Tibial nerve (tissue), 4 donors: ENCODE measurements around the gene NAP1L4.

Experiments
- EP300 ChIP-seq, 2 donors: sonication (generic); formaldehyde crosslinking; IDR thresholded peaks; one replicate each; pipeline ENCODE4 v1.6.1; 2017; ENCODE audit warnings: antibody characterized with exemption in 2 of 2, mild to moderate bottlenecking in 1 of 2
- POLR2A ChIP-seq, 2 donors: fragments of 450-650 bp; IDR thresholded peaks; one replicate each; pipeline ENCODE4 v1.6.1; 2017; ENCODE audit warnings: antibody characterized with exemption in 2 of 2, mild to moderate bottlenecking in 2 of 2, moderate library complexity in 2 of 2
- TF ChIP-seq, protein P1 (sequence below), 5 experiments: fragments of 200-600 bp in 3 of 5; fragments of 450-650 bp in 2 of 5; sonication (generic) in 3 of 5; IDR thresholded peaks; one replicate each; pipeline ENCODE4 v1.5.1; 2016 to 2019; ENCODE audit warnings: antibody characterized with exemption in 5 of 5, mild to moderate bottlenecking in 3 of 5, moderate library complexity in 2 of 5

DNA sequence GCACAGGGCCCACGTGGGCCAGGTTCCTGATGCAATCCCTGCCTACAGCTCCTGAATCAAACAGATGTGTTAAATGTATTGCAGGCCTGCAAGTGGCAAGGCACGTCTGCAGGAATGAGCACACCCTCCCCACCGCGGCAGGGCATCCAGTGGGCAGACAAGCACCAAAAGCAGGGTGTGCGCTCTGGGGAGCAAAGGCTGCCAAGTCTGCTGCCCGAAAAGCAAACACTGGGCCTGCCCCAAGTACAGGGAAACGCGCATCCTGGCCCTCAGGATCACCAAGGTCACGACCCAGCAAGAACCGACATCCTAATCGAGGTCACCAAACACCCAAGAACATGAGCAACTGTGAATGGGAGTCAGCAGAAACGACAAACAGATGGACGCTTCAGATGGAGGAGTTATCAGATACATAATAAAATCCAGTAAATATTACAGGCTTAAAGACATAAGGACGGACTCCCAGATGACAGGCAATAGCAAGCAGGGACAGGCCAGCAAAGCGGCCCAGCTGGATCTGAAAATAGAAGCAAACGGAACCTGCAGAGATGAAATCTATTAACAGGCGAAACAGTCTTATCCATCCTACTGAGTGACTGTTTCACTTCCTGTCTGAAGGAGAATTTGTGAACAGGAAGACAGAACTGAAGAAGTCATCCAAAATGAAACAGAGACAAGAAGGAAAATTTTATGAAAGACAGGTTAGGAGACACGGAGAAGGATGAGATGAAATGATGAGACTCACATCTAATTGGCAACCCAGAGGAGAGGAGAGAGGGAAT is 38.4 kb upstream of the NAP1L4 start:
- TF ChIP-seq, protein P1, sequence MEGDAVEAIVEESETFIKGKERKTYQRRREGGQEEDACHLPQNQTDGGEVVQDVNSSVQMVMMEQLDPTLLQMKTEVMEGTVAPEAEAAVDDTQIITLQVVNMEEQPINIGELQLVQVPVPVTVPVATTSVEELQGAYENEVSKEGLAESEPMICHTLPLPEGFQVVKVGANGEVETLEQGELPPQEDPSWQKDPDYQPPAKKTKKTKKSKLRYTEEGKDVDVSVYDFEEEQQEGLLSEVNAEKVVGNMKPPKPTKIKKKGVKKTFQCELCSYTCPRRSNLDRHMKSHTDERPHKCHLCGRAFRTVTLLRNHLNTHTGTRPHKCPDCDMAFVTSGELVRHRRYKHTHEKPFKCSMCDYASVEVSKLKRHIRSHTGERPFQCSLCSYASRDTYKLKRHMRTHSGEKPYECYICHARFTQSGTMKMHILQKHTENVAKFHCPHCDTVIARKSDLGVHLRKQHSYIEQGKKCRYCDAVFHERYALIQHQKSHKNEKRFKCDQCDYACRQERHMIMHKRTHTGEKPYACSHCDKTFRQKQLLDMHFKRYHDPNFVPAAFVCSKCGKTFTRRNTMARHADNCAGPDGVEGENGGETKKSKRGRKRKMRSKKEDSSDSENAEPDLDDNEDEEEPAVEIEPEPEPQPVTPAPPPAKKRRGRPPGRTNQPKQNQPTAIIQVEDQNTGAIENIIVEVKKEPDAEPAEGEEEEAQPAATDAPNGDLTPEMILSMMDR (IDR thresholded peaks at IDR 0.05), result no peak
- no peak for TF ChIP-seq POLR2A (IDR thresholded peaks at IDR 0.05)
- no peak for TF ChIP-seq EP300 (IDR thresholded peaks at IDR 0.05)
